Caco-2 (cell line): ENCODE results near the gene PRMT2. TPM values are rescaled to one million over a fixed set of nuclear protein-coding genes. Genes with fewer than 3 reads are reported as not detected.

ENCODE experiments used
- BruUV-seq: library from RNA; stranded (reverse); fragments of 400-500 nt; replicated peaks from 2 replicates; lab custom pipeline; 2021; lab: Mats Ljungman, UMichigan
- CTCF ChIA-PET: fragments of 300-600 bp; sonication (Branson Sonifier 250); formaldehyde crosslinking; loops from one replicate; lab custom pipeline; 2022; ENCODE audit warnings: antibody characterized with exemption; lab: Charles Lee
- POLR2A ChIA-PET: fragments of 300-600 bp; sonication (Branson Sonifier 250); formaldehyde crosslinking; loops from one replicate; lab custom pipeline; 2022; ENCODE audit warnings: antibody characterized with exemption; lab: Charles Lee
- DNase-seq, 2 experiments: peaks; one replicate each; pipeline versions ENCODE4 v3.0.0 to v3.0.0-alpha.2; 2020 to 2022
- H3K27me3 ChIP-seq: replicated peaks from 2 replicates; pipeline ENCODE4 v1.6.0; 2011; ENCODE audit warnings: low read length; ENCODE audit not compliant: control insufficient read depth, insufficient read depth
- H3K36me3 ChIP-seq: 2 replicates; pipeline ENCODE4 v1.5.1; 2011; ENCODE audit warnings: low read length; ENCODE audit not compliant: control insufficient read depth, insufficient read depth
- H3K4me1 ChIP-seq: fragments of 250-450 bp; sonication (Bioruptor Pico); 2 replicates; pipeline ENCODE4 v1.5.1; 2020; ENCODE audit warnings: mild to moderate bottlenecking
- H3K4me3 ChIP-seq: 2 replicates; pipeline ENCODE4 v1.5.1; 2011; ENCODE audit warnings: low read depth, mild to moderate bottlenecking, control low read depth, low read length
- H3K9me3 ChIP-seq: fragments of 250-450 bp; sonication (Bioruptor Pico); 2 replicates; pipeline ENCODE4 v1.5.1; 2020; ENCODE audit warnings: mild to moderate bottlenecking, moderate library complexity
- H3K27ac Mint-ChIP-seq: one replicate; pipeline ENCODE4 v1.8.0; 2022; ENCODE audit warnings: mixed read lengths; ENCODE audit not compliant: unreplicated experiment
- H3K27me3 Mint-ChIP-seq: one replicate; pipeline ENCODE4 v1.8.0; 2022; ENCODE audit warnings: mixed read lengths; ENCODE audit not compliant: insufficient read depth, unreplicated experiment
- H3K36me3 Mint-ChIP-seq: one replicate; pipeline ENCODE4 v1.8.0; 2022; ENCODE audit warnings: mild to moderate bottlenecking, mixed read lengths; ENCODE audit not compliant: insufficient read depth, unreplicated experiment
- H3K4me1 Mint-ChIP-seq: one replicate; pipeline ENCODE4 v1.8.0; 2022; ENCODE audit warnings: low read depth, mixed read lengths; ENCODE audit not compliant: unreplicated experiment
- H3K4me3 Mint-ChIP-seq: one replicate; pipeline ENCODE4 v1.8.0; 2022; ENCODE audit warnings: mild to moderate bottlenecking, moderate library complexity, mixed read lengths; ENCODE audit not compliant: unreplicated experiment
- H3K9me3 Mint-ChIP-seq: one replicate; pipeline ENCODE4 v1.8.0; 2022; ENCODE audit warnings: mixed read lengths; ENCODE audit not compliant: unreplicated experiment
- CTCF ChIP-seq, 2 experiments: fragments of 200-600 bp in 1 of 2; IDR thresholded peaks; 1 replicate in 1 of 2; 2 replicates in 1 of 2; pipeline versions ENCODE4 v1.5.1 to v1.8.0; 2011 to 2022; ENCODE audit warnings: antibody characterized with exemption in 1 of 2, control low read depth in 1 of 2, inconsistent platforms in 1 of 2, low read depth in 1 of 2, low read length in 1 of 2, mild to moderate bottlenecking in 1 of 2, moderate library complexity in 1 of 2; ENCODE audit not compliant: insufficient read depth in 1 of 2, severe bottlenecking in 1 of 2, unreplicated experiment in 1 of 2
- intact Hi-C: fragments of 100-400 bp; cut with micrococcal nuclease; formaldehyde crosslinking; loops from one replicate; pipeline ENCODE4 v1.10.0; 2022; ENCODE audit not compliant: unreplicated experiment
- total RNA-seq: library from RNA; stranded (reverse); gene quantifications from 2 replicates; pipeline ENCODE4 v1.2.3, GENCODE V29; 2022

PRMT2 gene
- total RNA-seq, 1 experiment from 2014 or later: 56.2 TPM

- Histone ChIP-seq H3K27me3 (no peaks in the 10 kb centered on the region), H3K36me3 (no peaks in the 10 kb centered on the region), H3K9me3 (no peaks in the 10 kb centered on the region), H3K4me1 (no peaks in the 10 kb centered on the region), H3K4me3 (no peak overlapping the region)
- Mint-ChIP-seq H3K27me3 (no peaks in the 10 kb centered on the region), H3K4me3 (no peak overlapping the region), H3K9me3 (no peaks in the 10 kb centered on the region), H3K36me3 (no peaks in the 10 kb centered on the region), H3K27ac (no peak overlapping the region), H3K4me1 (no peaks in the 10 kb centered on the region)
- no peak for TF ChIP-seq CTCF (IDR thresholded peaks at IDR 0.05; ENCODE audit: insufficient read depth in 1 of 2, low read depth in 1 of 2, low read length in 1 of 2, severe bottlenecking in 1 of 2, unreplicated experiment in 1 of 2)
- intact Hi-C loops: no loop called here
- no TSS peak for BruUV-seq
- POLR2A ChIA-PET: no interaction called here
- CTCF ChIA-PET: no interaction called here
- DNase-seq: no peak
These were observed 30.1 kb downstream of the PRMT2 start for GRCh38 chr21:46665566-46665965.

GRCh38 chr21:46666941-46667740 is 31.7 kb downstream of the PRMT2 start:
- CTCF ChIA-PET: no interaction called here
- POLR2A ChIA-PET: interaction anchor here (1.4 kb wide), 2 partner anchors 31 to 33 kb away, joined by 3 to 5 read pairs; partner anchors contain the start of gene PRMT2
- no peaks in the 10 kb centered on the region for H3K36me3 Mint-ChIP-seq
- no peak for TF ChIP-seq CTCF (IDR thresholded peaks at IDR 0.05; ENCODE audit: insufficient read depth in 1 of 2, low read depth in 1 of 2, low read length in 1 of 2, severe bottlenecking in 1 of 2, unreplicated experiment in 1 of 2)
- H3K27me3 ChIP-seq: no peaks in the 10 kb centered on the region
- peak in 1 of 2 experiments; percentile 31 for DNase-seq
- H3K27me3 Mint-ChIP-seq: no peaks in the 10 kb centered on the region
- no TSS peak for BruUV-seq
- no peak overlapping the region for H3K27ac Mint-ChIP-seq
- no peaks in the 10 kb centered on the region for H3K36me3 ChIP-seq
- H3K4me1 Mint-ChIP-seq: no peaks in the 10 kb centered on the region
- H3K4me3 Mint-ChIP-seq: peak overlapping the region; percentile 85
- H3K9me3 Mint-ChIP-seq: no peaks in the 10 kb centered on the region
- H3K4me3 ChIP-seq: peak overlapping the region; percentile 71
- intact Hi-C loops: no loop called here
- H3K4me1 ChIP-seq: no peaks in the 10 kb centered on the region
- H3K9me3 ChIP-seq: no peaks in the 10 kb centered on the region

- DNase-seq: peak; percentile 59 to 61
- Mint-ChIP-seq H3K9me3 (no peaks in the 10 kb centered on the region), H3K4me1 (no peaks in the 10 kb centered on the region), H3K36me3 (no peaks in the 10 kb centered on the region), H3K4me3 (peak overlapping the region; percentile 85), H3K27me3 (no peaks in the 10 kb centered on the region), H3K27ac (no peak overlapping the region)
- POLR2A ChIA-PET: interaction anchor here (1.4 kb wide), 2 partner anchors 32 to 34 kb away, joined by 3 to 5 read pairs; partner anchors contain the start of gene PRMT2
- H3K27me3 ChIP-seq: no peaks in the 10 kb centered on the region
- no peaks in the 10 kb centered on the region for H3K36me3 ChIP-seq
- CTCF ChIA-PET: no interaction called here
- H3K4me3 ChIP-seq: peak overlapping the region; percentile 71
- H3K4me1 ChIP-seq: no peaks in the 10 kb centered on the region
- no peak for TF ChIP-seq CTCF (IDR thresholded peaks at IDR 0.05; ENCODE audit: insufficient read depth in 1 of 2, low read depth in 1 of 2, low read length in 1 of 2, severe bottlenecking in 1 of 2, unreplicated experiment in 1 of 2)
- H3K9me3 ChIP-seq: no peaks in the 10 kb centered on the region
- no TSS peak for BruUV-seq
- intact Hi-C loops: no loop called here
These were observed 32.4 kb downstream of the PRMT2 start for GRCh38 chr21:46667741-46668380.
